Lung (tissue), 12 donors: Measurements from ENCODE around the gene EXOC6. TPM values are rescaled to one million over a fixed set of nuclear protein-coding genes. Genes with fewer than 3 reads are reported as not detected.

Source experiments
- ATAC-seq: fragments of 200-7000 bp; cut with Tn5 transposase; one replicate; pipeline ENCODE4 v1.9.1; 2020; ENCODE audit warnings: moderate number of reproducible peaks; ENCODE audit not compliant: insufficient read depth, low FRiP score
- DNase-seq, 3 donors: peaks; one replicate each; pipeline ENCODE4 v3.0.0-alpha.2; 2013 to 2017
- H3K27ac ChIP-seq, 2 donors: one replicate each; pipeline ENCODE4 v1.5.1; 2013; ENCODE audit warnings: mild to moderate bottlenecking in 2 of 2, moderate library complexity in 2 of 2, control low read depth in 1 of 2, inconsistent platforms in 1 of 2, low read depth in 1 of 2, low read length in 1 of 2
- H3K27me3 ChIP-seq, 3 donors: one replicate each; pipeline ENCODE4 v1.5.1; 2013; ENCODE audit warnings: low read length in 2 of 3; ENCODE audit not compliant: control insufficient read depth in 3 of 3, insufficient read depth in 3 of 3
- H3K36me3 ChIP-seq, 4 donors: one replicate each; pipeline ENCODE4 v1.5.1; 2013; ENCODE audit warnings: low read length in 4 of 4, mild to moderate bottlenecking in 1 of 4, moderate library complexity in 1 of 4; ENCODE audit not compliant: control insufficient read depth in 4 of 4, insufficient read depth in 4 of 4
- H3K4me1 ChIP-seq, 5 donors: one replicate each; pipeline ENCODE4 v1.5.1; 2013; ENCODE audit warnings: low read length in 5 of 5, mild to moderate bottlenecking in 2 of 5, moderate library complexity in 1 of 5; ENCODE audit not compliant: control insufficient read depth in 5 of 5, insufficient read depth in 5 of 5
- H3K4me3 ChIP-seq: one replicate; pipeline ENCODE4 v1.5.1; 2013; ENCODE audit warnings: mild to moderate bottlenecking, control low read depth, moderate library complexity
- H3K9ac ChIP-seq, 2 donors: one replicate each; pipeline ENCODE4 v1.5.1; 2013; ENCODE audit warnings: low read length in 2 of 2, control low read depth in 1 of 2; ENCODE audit not compliant: insufficient read depth in 1 of 2
- H3K9me3 ChIP-seq, 4 donors: one replicate each; pipeline ENCODE4 v1.5.1; 2013; ENCODE audit warnings: low read length in 3 of 4, mild to moderate bottlenecking in 1 of 4, moderate library complexity in 1 of 4; ENCODE audit not compliant: control insufficient read depth in 4 of 4, insufficient read depth in 3 of 4
- WGBS, 2 donors: extraction: QIAGEN DNeasy Blood & Tissue Kit; methylation state at CpG; one replicate each; pipeline ENCODE4 v1.1.7; 2013; 5-methylcytosine and 5-hydroxymethylcytosine counted together
- polyA plus RNA-seq, 2 donors: library from polyadenylated mRNA; stranded (reverse); fragments of 200-250 nt; gene quantifications; one replicate each; pipeline ENCODE4 v1.2.1, GENCODE V29; 2013
- total RNA-seq, 2 donors: library from RNA; depleted of rRNA in 1 of 2; stranded (reverse); fragments of >200 nt in 1 of 2; gene quantifications; one replicate each; pipeline ENCODE4 v1.2.1, GENCODE V29; 2014 to 2021
- TF ChIP-seq, protein P1 (sequence below): IDR thresholded peaks from 2 replicates; pipeline ENCODE4 v1.5.1; 2012; ENCODE audit warnings: mild to moderate bottlenecking; ENCODE audit errors: control extremely low read depth, extremely low read depth
- donor health status: control.
- donor health status: control.
- donor health status: Bipolar disorder and iron deficiency.
- donor health status: healthy.
- donor health status: DM: yes; HTN: yes; CAD: no.

EXOC6 gene
- total and polyA plus RNA-seq, 4 donors: 8.6 to 40.1 (median 11.9) TPM

DNA sequence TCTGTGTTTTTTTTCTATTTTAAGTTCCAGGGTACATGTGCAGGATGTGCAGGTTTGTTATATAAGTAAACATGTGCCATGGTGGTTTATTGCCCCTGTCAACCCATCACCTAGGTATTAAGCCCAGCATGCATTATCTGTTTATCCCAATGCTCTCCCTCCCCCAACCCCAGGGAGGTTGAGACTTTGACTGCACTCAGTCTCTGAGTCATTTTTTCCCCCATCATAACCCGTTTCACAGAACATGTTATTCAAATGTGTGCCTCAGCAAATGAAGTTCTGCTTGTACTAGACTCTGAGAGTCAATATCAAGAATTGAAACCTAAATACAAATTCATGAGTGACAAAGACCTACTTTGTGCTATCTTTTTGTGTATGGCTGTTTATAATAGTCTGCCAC lies 142.3 kb downstream of the EXOC6 start:
- Histone ChIP-seq H3K9me3 (no peaks in the 10 kb centered on the region), H3K36me3 (no peaks in the 10 kb centered on the region), H3K4me3 (no peak overlapping the region), H3K4me1 (peaks cover 0 to 2% (median 0%) of the 10 kb centered on the region in 5 donors), H3K27me3 (peaks cover 0 to 2% (median 0%) of the 10 kb centered on the region in 3 donors), H3K27ac (no peak overlapping the region), H3K9ac (no peak overlapping the region)
- no peak for ATAC-seq
- WGBS, 2 donors: 53 to 59% methylated on average over 1 of the region's 1 CpG
- no peak for DNase-seq
- TF ChIP-seq, protein P1, sequence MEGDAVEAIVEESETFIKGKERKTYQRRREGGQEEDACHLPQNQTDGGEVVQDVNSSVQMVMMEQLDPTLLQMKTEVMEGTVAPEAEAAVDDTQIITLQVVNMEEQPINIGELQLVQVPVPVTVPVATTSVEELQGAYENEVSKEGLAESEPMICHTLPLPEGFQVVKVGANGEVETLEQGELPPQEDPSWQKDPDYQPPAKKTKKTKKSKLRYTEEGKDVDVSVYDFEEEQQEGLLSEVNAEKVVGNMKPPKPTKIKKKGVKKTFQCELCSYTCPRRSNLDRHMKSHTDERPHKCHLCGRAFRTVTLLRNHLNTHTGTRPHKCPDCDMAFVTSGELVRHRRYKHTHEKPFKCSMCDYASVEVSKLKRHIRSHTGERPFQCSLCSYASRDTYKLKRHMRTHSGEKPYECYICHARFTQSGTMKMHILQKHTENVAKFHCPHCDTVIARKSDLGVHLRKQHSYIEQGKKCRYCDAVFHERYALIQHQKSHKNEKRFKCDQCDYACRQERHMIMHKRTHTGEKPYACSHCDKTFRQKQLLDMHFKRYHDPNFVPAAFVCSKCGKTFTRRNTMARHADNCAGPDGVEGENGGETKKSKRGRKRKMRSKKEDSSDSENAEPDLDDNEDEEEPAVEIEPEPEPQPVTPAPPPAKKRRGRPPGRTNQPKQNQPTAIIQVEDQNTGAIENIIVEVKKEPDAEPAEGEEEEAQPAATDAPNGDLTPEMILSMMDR: no peak

DNA sequence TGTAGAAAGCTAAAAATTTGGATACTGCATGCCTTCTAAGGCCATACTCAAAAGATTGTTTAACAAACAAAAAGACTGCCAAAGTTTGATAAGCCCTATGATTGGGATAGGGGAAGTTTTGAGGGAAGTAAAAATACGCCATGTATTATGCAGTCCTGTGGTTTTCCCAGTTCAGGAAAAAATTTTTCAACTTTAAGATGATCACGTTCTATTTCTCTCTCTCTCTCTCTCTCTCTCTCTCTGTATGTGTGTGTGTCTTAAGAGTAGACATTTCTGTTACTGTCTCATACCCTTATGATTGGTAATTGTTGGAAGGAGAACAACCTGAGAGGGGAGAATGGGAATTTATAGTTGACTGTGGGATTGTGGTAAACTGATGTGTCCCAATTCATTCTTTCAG lies 143.2 kb downstream of the EXOC6 start:
- DNase-seq: peak in 1 of 3 donors; percentile 10
- peaks cover 0 to 2% (median 0%) of the 10 kb centered on the region in 5 donors for H3K4me1 ChIP-seq
- H3K9me3 ChIP-seq: no peaks in the 10 kb centered on the region
- no peak overlapping the region for H3K4me3 ChIP-seq
- no peak overlapping the region for H3K27ac ChIP-seq
- 34 to 62% methylated on average over 2 of the region's 2 CpGs for WGBS, 2 donors
- peaks cover 0 to 2% (median 0%) of the 10 kb centered on the region in 3 donors for H3K27me3 ChIP-seq
- no peak overlapping the region for H3K9ac ChIP-seq
- no peaks in the 10 kb centered on the region for H3K36me3 ChIP-seq
- ATAC-seq: no peak
- TF ChIP-seq, protein P1: no peak

DNA sequence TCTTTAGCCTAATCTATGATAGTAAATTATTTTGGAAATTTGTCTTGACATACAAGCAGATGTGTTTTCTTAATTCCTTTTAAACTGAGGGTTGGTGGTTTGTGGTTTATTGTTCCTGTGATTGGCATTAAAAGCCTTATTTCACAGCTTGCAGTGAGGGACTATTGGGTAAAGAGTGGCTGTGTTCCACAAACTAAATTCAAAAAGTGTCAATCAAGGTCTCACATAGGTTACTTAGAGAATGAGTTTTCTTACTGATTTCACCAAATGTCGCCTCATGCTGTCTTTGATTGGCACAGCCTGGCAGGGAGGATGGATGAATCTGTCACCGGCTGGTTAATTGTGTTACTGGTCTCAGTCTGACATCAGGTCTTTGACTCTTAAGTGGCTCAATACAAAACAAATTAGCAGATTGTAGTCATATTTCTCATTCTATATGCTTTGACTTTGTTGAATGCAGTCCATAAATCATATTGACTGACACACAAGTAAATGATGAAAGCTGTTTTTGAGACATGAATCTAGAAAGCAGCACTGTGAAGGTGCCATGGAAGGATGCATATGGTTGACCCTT lies 145.5 kb downstream of the EXOC6 start:
- Histone ChIP-seq H3K27ac (no peak overlapping the region), H3K9ac (no peak overlapping the region), H3K9me3 (no peaks in the 10 kb centered on the region), H3K36me3 (no peaks in the 10 kb centered on the region), H3K27me3 (peaks cover 0 to 2% (median 0%) of the 10 kb centered on the region in 3 donors), H3K4me1 (peaks cover 0 to 2% (median 0%) of the 10 kb centered on the region in 5 donors), H3K4me3 (no peak overlapping the region)
- WGBS, 2 donors: 37 to 86% methylated on average over 2 of the region's 2 CpGs
- ATAC-seq: no peak
- TF ChIP-seq, protein P1: no peak
- DNase-seq: no peak

DNA sequence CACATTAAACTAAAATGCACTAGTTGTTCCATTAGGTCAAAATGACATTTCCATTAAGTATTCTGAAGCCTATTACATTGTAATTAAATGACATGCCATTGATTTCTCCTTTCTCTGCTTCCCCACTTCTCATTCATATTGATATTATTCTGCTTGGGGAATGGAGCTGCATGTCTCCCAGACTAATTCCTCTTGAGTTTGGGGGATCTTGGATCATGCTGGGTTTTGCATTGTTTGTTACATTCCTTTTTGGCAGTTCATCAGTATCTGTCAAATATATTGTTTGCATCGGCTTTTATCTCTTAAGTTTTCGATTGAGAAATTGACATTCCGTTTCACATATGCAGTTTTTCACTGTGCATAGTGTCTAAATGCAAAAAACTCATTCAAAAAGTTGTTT lies 147.2 kb downstream of the EXOC6 start:
- DNase-seq (no peak), ATAC-seq (no peak)
- no peaks in the 10 kb centered on the region for H3K9me3 ChIP-seq
- WGBS, 2 donors: 88 to 90% methylated on average over 3 of the region's 3 CpGs
- H3K27ac ChIP-seq: no peak overlapping the region
- no peak overlapping the region for H3K4me3 ChIP-seq
- H3K27me3 ChIP-seq: peaks cover 0 to 2% (median 0%) of the 10 kb centered on the region in 3 donors
- H3K36me3 ChIP-seq: peaks cover 0 to 3% (median 0%) of the 10 kb centered on the region in 4 donors
- H3K9ac ChIP-seq: no peak overlapping the region
- TF ChIP-seq, protein P1: no peak
- peaks cover 0 to 1% (median 0%) of the 10 kb centered on the region in 5 donors for H3K4me1 ChIP-seq
